Vagina (tissue), 2 donors: ENCODE measurements around the gene PSMG3. TPM values are rescaled to one million over a fixed set of nuclear protein-coding genes. Genes with fewer than 3 reads are reported as not detected.

Source experiments
- DNase-seq, 2 donors: peaks; one replicate each; pipeline ENCODE4 v3.0.0-alpha.2; 2017; ENCODE audit errors: extremely low spot score in 2 of 2
- H3K27ac ChIP-seq: fragments of 200-600 bp; sonication (generic); one replicate; pipeline ENCODE4 v1.5.1; 2019
- H3K27me3 ChIP-seq: fragments of 200-600 bp; sonication (generic); one replicate; pipeline ENCODE4 v1.5.1; 2019
- H3K36me3 ChIP-seq, 2 donors: fragments of 200-600 bp; sonication (generic); one replicate each; pipeline ENCODE4 v1.5.1; 2017 to 2019
- H3K4me1 ChIP-seq: fragments of 200-600 bp; sonication (generic); one replicate; pipeline ENCODE4 v1.5.1; 2019
- H3K4me3 ChIP-seq, 2 donors: fragments of 200-600 bp; sonication (generic); 1 replicate in 1 of 2; 2 replicates in 1 of 2; pipeline ENCODE4 v1.5.1; 2016 to 2019
- H3K9me3 ChIP-seq: fragments of 200-600 bp; sonication (generic); one replicate; pipeline ENCODE4 v1.5.1; 2019
- POLR2A ChIP-seq, 2 donors: fragments of 450-650 bp; IDR thresholded peaks; one replicate each; pipeline ENCODE4 v1.6.1; 2017; ENCODE audit warnings: antibody characterized with exemption in 2 of 2, mild to moderate bottlenecking in 2 of 2, moderate library complexity in 2 of 2
- POLR2AphosphoS5 ChIP-seq, 2 donors: sonication (generic); formaldehyde crosslinking; IDR thresholded peaks; one replicate each; pipeline ENCODE4 v1.9.0; 2017; ENCODE audit warnings: antibody characterized with exemption in 2 of 2, mild to moderate bottlenecking in 2 of 2, low read depth in 1 of 2; ENCODE audit not compliant: insufficient read depth in 1 of 2
- intact Hi-C: fragments of 100-400 bp; cut with DNase I; formaldehyde crosslinking; loops from one replicate; pipeline ENCODE4 v1.15.1; 2023
- total RNA-seq: library from RNA; depleted of rRNA; stranded (reverse); fragments of >200 nt; gene quantifications from one replicate; pipeline ENCODE4 v1.2.3, GENCODE V29; 2016
- TF ChIP-seq, protein P1 (sequence below), 3 experiments: fragments of 450-650 bp in 2 of 3; fragments of 200-600 bp in 1 of 3; sonication (generic) in 1 of 3; IDR thresholded peaks; one replicate each; pipeline ENCODE4 v1.5.1; 2017 to 2019; ENCODE audit warnings: antibody characterized with exemption in 3 of 3, mild to moderate bottlenecking in 2 of 3, moderate library complexity in 2 of 3

PSMG3 gene
- total RNA-seq, 1 donor from 2014 or later: 49.6 TPM

DNA sequence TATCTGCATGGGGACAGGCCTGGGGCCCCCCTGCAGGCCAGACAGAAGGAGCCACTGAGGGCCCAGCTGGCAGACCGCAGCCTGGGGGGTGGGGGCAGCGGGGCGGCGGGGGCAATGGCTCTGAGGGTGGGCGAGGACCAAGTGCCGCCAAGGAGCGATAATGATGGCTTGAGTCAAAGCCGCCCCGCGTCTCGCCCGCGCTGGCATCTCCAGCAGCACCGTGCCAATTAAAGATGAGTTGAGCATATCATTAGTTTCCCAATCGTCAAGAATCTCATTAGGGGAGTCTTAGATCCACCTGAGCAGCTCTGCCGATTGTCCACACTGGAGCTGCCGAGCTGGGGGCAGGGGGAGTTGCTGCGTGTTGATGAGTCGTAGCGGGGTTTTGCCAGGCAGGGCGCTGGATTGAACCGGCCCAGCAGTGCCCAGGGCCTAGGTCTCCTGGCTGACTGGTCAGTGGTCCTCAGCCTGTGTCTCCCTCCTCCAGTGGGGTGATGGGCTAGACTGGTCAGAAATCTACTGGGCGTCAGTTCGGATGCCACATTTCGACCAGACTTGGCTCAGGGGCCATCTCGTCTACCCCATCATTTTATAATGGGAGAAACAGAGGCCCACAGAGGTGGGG is 41.0 kb upstream of the PSMG3 start:
- no peak overlapping the region for H3K27ac ChIP-seq
- H3K4me1 ChIP-seq: no peaks in the 10 kb centered on the region
- H3K9me3 ChIP-seq: no peaks in the 10 kb centered on the region
- DNase-seq: no peak
- H3K4me3 ChIP-seq: no peak overlapping the region
- TF ChIP-seq POLR2A (IDR thresholded peaks at IDR 0.05): no peak
- TF ChIP-seq, protein P1, sequence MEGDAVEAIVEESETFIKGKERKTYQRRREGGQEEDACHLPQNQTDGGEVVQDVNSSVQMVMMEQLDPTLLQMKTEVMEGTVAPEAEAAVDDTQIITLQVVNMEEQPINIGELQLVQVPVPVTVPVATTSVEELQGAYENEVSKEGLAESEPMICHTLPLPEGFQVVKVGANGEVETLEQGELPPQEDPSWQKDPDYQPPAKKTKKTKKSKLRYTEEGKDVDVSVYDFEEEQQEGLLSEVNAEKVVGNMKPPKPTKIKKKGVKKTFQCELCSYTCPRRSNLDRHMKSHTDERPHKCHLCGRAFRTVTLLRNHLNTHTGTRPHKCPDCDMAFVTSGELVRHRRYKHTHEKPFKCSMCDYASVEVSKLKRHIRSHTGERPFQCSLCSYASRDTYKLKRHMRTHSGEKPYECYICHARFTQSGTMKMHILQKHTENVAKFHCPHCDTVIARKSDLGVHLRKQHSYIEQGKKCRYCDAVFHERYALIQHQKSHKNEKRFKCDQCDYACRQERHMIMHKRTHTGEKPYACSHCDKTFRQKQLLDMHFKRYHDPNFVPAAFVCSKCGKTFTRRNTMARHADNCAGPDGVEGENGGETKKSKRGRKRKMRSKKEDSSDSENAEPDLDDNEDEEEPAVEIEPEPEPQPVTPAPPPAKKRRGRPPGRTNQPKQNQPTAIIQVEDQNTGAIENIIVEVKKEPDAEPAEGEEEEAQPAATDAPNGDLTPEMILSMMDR (IDR thresholded peaks at IDR 0.05): no peak
- no peak for TF ChIP-seq POLR2AphosphoS5 (IDR thresholded peaks at IDR 0.05; ENCODE audit: insufficient read depth in 1 of 2, low read depth in 1 of 2)
- intact Hi-C loops: no loop called here
- H3K36me3 ChIP-seq: no peaks in the 10 kb centered on the region
- no peaks in the 10 kb centered on the region for H3K27me3 ChIP-seq

DNA sequence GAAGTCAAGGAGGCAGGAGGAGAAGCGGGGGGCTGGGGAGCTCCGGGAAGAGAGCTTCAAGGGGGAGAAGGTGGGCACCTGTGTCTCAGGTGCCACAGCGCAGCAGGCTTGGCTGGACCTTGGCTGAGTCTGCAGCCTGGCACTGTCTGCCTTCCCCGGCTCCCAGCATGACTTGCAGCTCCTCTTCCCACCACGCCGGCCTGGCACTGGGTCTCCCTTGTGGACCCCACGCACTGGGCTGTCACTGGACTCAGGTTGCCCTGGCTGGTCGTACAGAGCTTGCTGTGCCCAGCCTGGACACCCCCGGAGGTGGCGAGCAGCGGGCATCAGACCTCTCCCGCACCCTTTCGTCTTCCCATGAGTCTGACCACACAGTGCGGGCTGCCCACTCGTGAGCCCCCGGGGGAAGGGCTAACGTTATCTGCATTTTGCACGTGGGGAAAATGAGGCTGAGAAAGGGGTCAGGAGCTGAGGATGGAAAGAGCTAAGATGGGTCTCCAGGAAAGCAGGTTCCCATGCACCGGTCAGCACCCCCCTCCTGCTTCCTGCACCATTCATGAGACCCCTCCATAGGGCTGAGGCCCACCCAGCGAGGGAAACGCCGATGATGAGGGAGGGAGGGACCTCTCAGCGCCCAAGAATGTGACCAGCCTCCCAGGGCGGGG is 40.3 kb upstream of the PSMG3 start:
- no peak for DNase-seq
- TF ChIP-seq, protein P1 (IDR thresholded peaks at IDR 0.05): no peak
- TF ChIP-seq POLR2AphosphoS5 (IDR thresholded peaks at IDR 0.05; ENCODE audit: insufficient read depth in 1 of 2, low read depth in 1 of 2) (no peak), POLR2A (IDR thresholded peaks at IDR 0.05) (no peak)
- no peak overlapping the region for H3K27ac ChIP-seq
- intact Hi-C loops: no loop called here
- no peaks in the 10 kb centered on the region for H3K27me3 ChIP-seq
- no peaks in the 10 kb centered on the region for H3K4me1 ChIP-seq
- H3K4me3 ChIP-seq: no peak overlapping the region
- H3K9me3 ChIP-seq: no peaks in the 10 kb centered on the region
- H3K36me3 ChIP-seq: no peaks in the 10 kb centered on the region

DNA sequence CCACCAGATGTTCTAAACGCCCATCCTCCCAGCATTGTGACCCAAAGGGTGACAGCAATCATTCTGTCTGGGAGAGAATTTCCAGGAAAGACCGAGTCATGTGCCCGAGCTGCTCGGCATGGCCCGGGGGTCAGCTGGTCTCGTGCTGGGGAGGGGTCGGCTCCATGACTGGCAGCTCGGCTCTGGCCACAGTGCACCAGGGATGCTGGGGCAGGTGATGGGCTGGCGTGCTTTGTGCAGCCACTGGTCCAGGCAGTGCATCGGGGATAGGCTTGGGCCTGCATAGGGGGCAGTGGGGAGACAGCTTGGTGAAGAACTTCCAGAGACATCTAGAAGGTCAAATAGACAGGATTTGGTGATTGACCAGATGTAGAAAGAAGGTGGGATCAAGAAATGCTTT is 39.2 kb upstream of the PSMG3 start:
- Histone ChIP-seq H3K4me3 (no peak overlapping the region), H3K36me3 (no peaks in the 10 kb centered on the region), H3K27ac (no peak overlapping the region), H3K27me3 (no peaks in the 10 kb centered on the region), H3K9me3 (no peaks in the 10 kb centered on the region), H3K4me1 (no peaks in the 10 kb centered on the region)
- no peak for DNase-seq
- intact Hi-C loops: no loop called here
- TF ChIP-seq, protein P1 (IDR thresholded peaks at IDR 0.05): no peak
- no peak for TF ChIP-seq POLR2A (IDR thresholded peaks at IDR 0.05)
- no peak for TF ChIP-seq POLR2AphosphoS5 (IDR thresholded peaks at IDR 0.05; ENCODE audit: insufficient read depth in 1 of 2, low read depth in 1 of 2)

DNA sequence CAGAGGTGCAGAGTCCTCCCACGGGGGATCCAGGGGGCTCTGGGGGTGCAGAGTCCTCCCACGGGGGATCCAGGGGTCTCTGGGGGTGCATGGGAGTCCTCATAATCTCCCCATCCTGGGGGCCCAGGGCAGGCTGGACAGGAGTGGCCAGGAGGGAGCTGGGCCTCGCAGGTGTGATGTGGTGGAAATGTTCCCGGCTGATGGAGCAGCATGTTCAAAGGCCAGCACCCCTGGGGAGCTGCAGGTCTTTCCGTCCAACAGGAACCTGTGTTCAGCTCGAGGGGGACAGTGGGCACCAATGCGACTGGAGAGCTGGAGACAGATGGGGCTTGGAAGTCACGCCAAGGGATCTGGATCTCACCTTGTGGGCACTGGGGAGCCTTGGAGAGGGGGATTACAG is 38.5 kb upstream of the PSMG3 start:
- DNase-seq: no peak
- H3K4me1 ChIP-seq: no peaks in the 10 kb centered on the region
- TF ChIP-seq POLR2A (IDR thresholded peaks at IDR 0.05) (no peak), POLR2AphosphoS5 (IDR thresholded peaks at IDR 0.05; ENCODE audit: insufficient read depth in 1 of 2, low read depth in 1 of 2) (no peak)
- TF ChIP-seq, protein P1 (IDR thresholded peaks at IDR 0.05): no peak
- H3K4me3 ChIP-seq: no peak overlapping the region
- no peaks in the 10 kb centered on the region for H3K36me3 ChIP-seq
- H3K9me3 ChIP-seq: no peaks in the 10 kb centered on the region
- intact Hi-C loops: no loop called here
- H3K27me3 ChIP-seq: no peaks in the 10 kb centered on the region
- H3K27ac ChIP-seq: no peak overlapping the region

DNA sequence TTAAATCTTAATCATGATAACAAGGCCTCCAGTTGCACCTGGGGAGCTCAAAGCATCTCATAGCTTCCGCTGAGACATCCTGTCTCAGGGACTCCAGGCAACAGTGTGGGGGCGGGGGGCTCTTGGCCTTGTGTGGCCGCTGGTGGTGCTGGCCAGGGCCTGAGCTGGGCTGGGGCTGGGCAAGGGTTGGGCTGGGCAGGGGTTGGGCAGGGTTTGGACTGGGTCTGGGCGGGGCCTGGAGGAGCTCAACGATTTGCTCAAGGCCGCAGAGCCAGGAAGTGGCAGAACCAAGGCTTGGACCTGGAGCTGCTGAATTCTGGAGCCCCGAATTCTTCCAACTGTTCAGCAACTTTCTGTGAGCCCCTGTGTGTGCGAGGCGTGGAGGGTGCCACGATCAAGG is 37.9 kb upstream of the PSMG3 start:
- intact Hi-C loops: no loop called here

More for the DNA sequence above, 37.9 kb upstream of the PSMG3 start:
- no peak for TF ChIP-seq POLR2A (IDR thresholded peaks at IDR 0.05)
- TF ChIP-seq, protein P1 (IDR thresholded peaks at IDR 0.05): no peak
- no peak for TF ChIP-seq POLR2AphosphoS5 (IDR thresholded peaks at IDR 0.05; ENCODE audit: insufficient read depth in 1 of 2, low read depth in 1 of 2)
- no peaks in the 10 kb centered on the region for H3K27me3 ChIP-seq
- DNase-seq: no peak
- no peak overlapping the region for H3K27ac ChIP-seq
- no peak overlapping the region for H3K4me3 ChIP-seq
- no peaks in the 10 kb centered on the region for H3K9me3 ChIP-seq
- no peaks in the 10 kb centered on the region for H3K4me1 ChIP-seq
- no peaks in the 10 kb centered on the region for H3K36me3 ChIP-seq
